CD14-positive monocyte (primary cell): Measurements from ENCODE around the gene SLC4A5. TPM values are rescaled to one million over a fixed set of nuclear protein-coding genes. Genes with fewer than 3 reads are reported as not detected.

Experiments
- DNase-seq, 3 donors: peaks; one replicate each; pipeline ENCODE4 v3.0.0-alpha.2; 2011 to 2022
- H2AFZ ChIP-seq: 2 replicates; pipeline ENCODE4 v1.6.0; 2012; ENCODE audit warnings: mild to moderate bottlenecking, low read depth, low read length, inconsistent platforms; ENCODE audit not compliant: insufficient read depth, poor library complexity, severe bottlenecking
- H3K27ac ChIP-seq, 2 donors: 1 replicate in 1 of 2; 2 replicates in 1 of 2; pipeline ENCODE4 v1.5.1; 2012 to 2013; ENCODE audit warnings: low read length in 2 of 2, control low read depth in 1 of 2, inconsistent platforms in 1 of 2, low read depth in 1 of 2, mild to moderate bottlenecking in 1 of 2
- H3K27me3 ChIP-seq, 2 donors: one replicate each; pipeline versions ENCODE4 v1.6.0 to v1.6.1; 2011 to 2013; ENCODE audit warnings: low read length in 2 of 2; ENCODE audit not compliant: control insufficient read depth in 2 of 2, insufficient read depth in 2 of 2
- H3K36me3 ChIP-seq, 2 donors: replicated peaks in 1 of 2; 1 replicate in 1 of 2; 2 replicates in 1 of 2; pipeline versions ENCODE4 v1.5.1 to v1.6.1; 2012 to 2013; ENCODE audit warnings: low read length in 2 of 2, control low read depth in 1 of 2, inconsistent platforms in 1 of 2, mild to moderate bottlenecking in 1 of 2; ENCODE audit not compliant: insufficient read depth in 2 of 2, control insufficient read depth in 1 of 2
- H3K4me1 ChIP-seq, 2 donors: 1 replicate in 1 of 2; 2 replicates in 1 of 2; pipeline versions ENCODE4 v1.5.1 to v1.6.1; 2012 to 2013; ENCODE audit warnings: low read length in 2 of 2, control low read depth in 1 of 2, inconsistent platforms in 1 of 2, mild to moderate bottlenecking in 1 of 2, moderate library complexity in 1 of 2; ENCODE audit not compliant: insufficient read depth in 2 of 2, control insufficient read depth in 1 of 2
- H3K4me2 ChIP-seq: replicated peaks from 2 replicates; pipeline ENCODE3; 2012; ENCODE audit warnings: low read length, moderate library complexity, mild to moderate bottlenecking; ENCODE audit not compliant: poor library complexity, severe bottlenecking; ENCODE audit errors: extremely low read depth
- H3K4me3 ChIP-seq, 3 experiments: fragments of 200-600 bp in 1 of 3; sonication (generic) in 1 of 3; replicated peaks in 1 of 3; 1 replicate in 2 of 3; 2 replicates in 1 of 3; pipeline ENCODE4 v1.5.1; 2011 to 2013; ENCODE audit warnings: low read length in 3 of 3, mild to moderate bottlenecking in 3 of 3, control low read depth in 2 of 3, low read depth in 2 of 3, inconsistent platforms in 1 of 3, moderate library complexity in 1 of 3
- H3K79me2 ChIP-seq: 2 replicates; pipeline ENCODE4 v1.6.0; 2012; ENCODE audit warnings: mild to moderate bottlenecking, control low read depth, inconsistent platforms, low read length, moderate library complexity; ENCODE audit not compliant: insufficient read depth
- H3K9ac ChIP-seq: 2 replicates; pipeline ENCODE4 v1.6.0; 2017; ENCODE audit warnings: low read length, mild to moderate bottlenecking; ENCODE audit not compliant: insufficient read depth, poor library complexity, severe bottlenecking
- H3K9me3 ChIP-seq, 2 donors: replicated peaks in 1 of 2; 1 replicate in 1 of 2; 2 replicates in 1 of 2; pipeline versions ENCODE4 v1.5.1 to v1.6.1; 2012 to 2013; ENCODE audit warnings: low read length in 2 of 2, control low read depth in 1 of 2; ENCODE audit not compliant: control insufficient read depth in 1 of 2, insufficient read depth in 1 of 2
- H4K20me1 ChIP-seq: 2 replicates; pipeline ENCODE4 v1.6.0; 2012; ENCODE audit warnings: mild to moderate bottlenecking, low read length, control low read depth, moderate library complexity; ENCODE audit not compliant: insufficient read depth
- H3K27ac Mint-ChIP-seq, 7 donors: one replicate each; pipeline ENCODE4 v1.8.0; 2020; ENCODE audit warnings: mild to moderate bottlenecking in 7 of 7, mixed read lengths in 7 of 7, moderate library complexity in 6 of 7, inconsistent platforms in 2 of 7
- H3K27me3 Mint-ChIP-seq, 3 donors: one replicate each; pipeline ENCODE4 v1.8.0; 2021 to 2022; ENCODE audit warnings: low read depth in 3 of 3, mild to moderate bottlenecking in 3 of 3, mixed read lengths in 3 of 3, moderate library complexity in 3 of 3, inconsistent platforms in 1 of 3
- H3K36me3 Mint-ChIP-seq, 2 donors: one replicate each; pipeline ENCODE4 v1.8.0; 2020; ENCODE audit warnings: mixed read lengths in 2 of 2, inconsistent platforms in 1 of 2, mild to moderate bottlenecking in 1 of 2
- H3K4me1 Mint-ChIP-seq: one replicate; pipeline ENCODE4 v1.8.0; 2020; ENCODE audit warnings: mild to moderate bottlenecking, mixed read lengths
- H3K4me3 Mint-ChIP-seq, 2 donors: one replicate each; pipeline ENCODE4 v1.8.0; 2020; ENCODE audit warnings: mild to moderate bottlenecking in 2 of 2, mixed read lengths in 2 of 2, moderate library complexity in 1 of 2
- H3K9me3 Mint-ChIP-seq, 7 donors: one replicate each; pipeline ENCODE4 v1.8.0; 2020 to 2022; ENCODE audit warnings: mixed read lengths in 7 of 7, mild to moderate bottlenecking in 6 of 7, moderate library complexity in 6 of 7, inconsistent platforms in 2 of 7
- CTCF ChIP-seq: fragments of 200-600 bp; IDR thresholded peaks from one replicate; pipeline ENCODE4 v1.8.0; 2022; ENCODE audit warnings: antibody characterized with exemption, mild to moderate bottlenecking
- WGBS: methylation state at CpG from one replicate; pipeline ENCODE4 v1.1.5; 2013; ENCODE audit warnings: missing lambda C conversion rate; ENCODE audit not compliant: insufficient coverage; 5-methylcytosine and 5-hydroxymethylcytosine counted together
- intact Hi-C, 2 donors: fragments of 100-400 bp; cut with micrococcal nuclease; formaldehyde crosslinking; loops; one replicate each; pipeline versions ENCODE4 v1.15.0 to v1.15.1; 2023
- polyA plus RNA-seq, 3 donors: library from polyadenylated mRNA; depleted of rRNA in 1 of 3; unstranded in 2 of 3; stranded (reverse) in 1 of 3; fragments of 300-500 nt in 2 of 3; fragments of >200 nt in 1 of 3; fragmentation: Illumina TruSeq in 2 of 3; gene quantifications; 1 replicate in 2 of 3; 2 replicates in 1 of 3; pipeline ENCODE4 v1.2.3, GENCODE V29; 2012 to 2021

The SLC4A5 gene
- polyA plus RNA-seq, 3 donors, result 0.10 to 1.1 TPM; not detected in 1

- WGBS, result no CpG with 5 or more reads among the region's 10 CpGs
- Histone ChIP-seq H3K27ac (no peak overlapping the region), H2AFZ (no peak overlapping the region), H4K20me1 (no peaks in the 10 kb centered on the region), H3K4me2 (no peak overlapping the region), H3K36me3 (no peaks in the 10 kb centered on the region), H3K4me3 (no peak overlapping the region), H3K79me2 (no peaks in the 10 kb centered on the region), H3K4me1 (no peaks in the 10 kb centered on the region), H3K9ac (no peak overlapping the region), H3K27me3 (no peaks in the 10 kb centered on the region), H3K9me3 (no peaks in the 10 kb centered on the region)
- Mint-ChIP-seq H3K27me3 (peaks cover 0 to 2% (median 1%) of the 10 kb centered on the region in 3 donors), H3K36me3 (no peaks in the 10 kb centered on the region), H3K9me3 (no peaks in the 10 kb centered on the region), H3K27ac (no peak overlapping the region), H3K4me3 (no peak overlapping the region), H3K4me1 (peaks cover 10% of the 10 kb centered on the region)
- DNase-seq, result peak; percentile 8 to 24 (median 22)
- intact Hi-C loops, result no loop called here
- peak; percentile 82 for TF ChIP-seq CTCF
These were observed 93.0 kb downstream of the SLC4A5 start for GRCh38 chr2:74250189-74250631.

GRCh38 chr2:74249406-74250122 is 93.7 kb downstream of the SLC4A5 start:
- no peaks in the 10 kb centered on the region for H4K20me1 ChIP-seq
- WGBS, result 97% methylated on average over 5 of the region's 6 CpGs
- no peaks in the 10 kb centered on the region for H3K9me3 ChIP-seq
- Mint-ChIP-seq H3K4me3 (no peak overlapping the region), H3K36me3 (no peaks in the 10 kb centered on the region), H3K4me1 (peaks cover 10% of the 10 kb centered on the region), H3K27ac (no peak overlapping the region), H3K27me3 (peaks cover 0 to 2% (median 1%) of the 10 kb centered on the region in 3 donors), H3K9me3 (no peaks in the 10 kb centered on the region)
- H3K4me3 ChIP-seq, result no peak overlapping the region
- no peak overlapping the region for H3K9ac ChIP-seq
- intact Hi-C loops, result no loop called here
- no peaks in the 10 kb centered on the region for H3K27me3 ChIP-seq
- H2AFZ ChIP-seq, result no peak overlapping the region
- H3K4me1 ChIP-seq, result no peaks in the 10 kb centered on the region
- TF ChIP-seq CTCF, result no peak
- DNase-seq, result no peak
- H3K36me3 ChIP-seq, result no peaks in the 10 kb centered on the region
- no peak overlapping the region for H3K4me2 ChIP-seq
- H3K79me2 ChIP-seq, result no peaks in the 10 kb centered on the region
- H3K27ac ChIP-seq, result no peak overlapping the region
